ENCODE measurements around the gene PNPLA3.

PNPLA3 gene

GRCh38 chr22:43924877-43925276 is 1.3 kb downstream of the PNPLA3 start:
- no peak for DNase-seq (ENCODE audit: low spot score)

DNA sequence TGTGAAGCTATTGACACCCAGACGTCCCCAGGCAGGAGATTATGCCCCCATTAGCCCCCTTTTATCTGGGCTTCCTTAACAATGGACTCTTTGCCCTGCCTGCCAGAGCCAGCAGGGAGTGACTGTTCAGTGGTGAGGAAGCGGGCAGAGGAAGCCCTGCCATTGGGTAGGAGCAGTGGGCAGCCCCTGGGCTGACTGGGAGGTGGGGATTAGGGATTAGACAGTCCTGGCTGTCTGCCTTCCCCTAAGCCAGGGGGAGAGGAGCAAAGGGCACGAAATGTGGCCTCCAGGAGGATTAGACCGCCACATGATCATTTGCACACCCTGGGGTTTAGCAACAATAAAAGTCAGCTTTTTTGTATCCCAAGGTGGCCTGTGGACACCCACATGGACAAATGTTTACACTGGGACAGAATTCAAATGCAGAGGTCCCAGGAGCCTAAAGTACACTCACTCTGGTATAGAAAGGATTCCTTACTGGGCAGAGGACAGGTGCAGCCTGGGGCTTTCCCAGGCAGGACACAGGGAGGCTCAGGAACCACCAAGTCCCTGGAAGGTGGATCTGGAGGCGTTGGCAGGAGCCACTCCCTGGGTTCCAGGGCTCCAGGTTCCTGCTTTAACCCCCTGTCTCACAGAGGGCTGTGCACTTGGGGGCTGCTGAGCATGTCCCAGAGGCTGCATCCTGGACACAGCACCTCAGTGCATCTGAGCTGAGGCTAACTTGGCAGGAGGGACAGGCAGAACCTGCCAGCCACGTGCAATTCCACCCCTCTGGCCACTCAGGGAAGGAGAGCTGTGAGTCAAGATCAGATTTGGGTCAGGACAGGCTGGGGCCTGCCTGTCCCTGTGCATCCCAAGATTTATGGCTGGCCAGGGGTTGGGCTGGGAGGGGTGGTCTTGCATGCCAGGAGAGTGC is 2.1 kb downstream of the PNPLA3 start:
- DNase-seq (ENCODE audit: low spot score): peak; percentile 91

DNA sequence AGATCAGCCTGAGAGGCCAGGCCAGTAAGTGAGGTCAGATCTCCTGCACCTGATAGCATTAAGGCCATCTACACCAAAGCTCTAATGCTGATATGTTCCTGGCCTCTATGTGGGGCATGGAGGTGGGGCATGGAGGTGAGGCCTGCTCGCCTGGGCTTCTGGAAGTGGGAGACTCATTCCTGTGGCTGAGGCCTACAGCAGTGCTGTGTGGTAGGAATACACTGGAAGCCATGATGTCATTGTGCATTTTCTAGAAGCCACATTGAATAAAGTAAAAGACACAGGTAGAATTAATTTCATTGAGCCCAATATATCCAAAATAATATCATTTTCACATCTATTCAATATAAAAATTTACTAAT is 2.7 kb downstream of the PNPLA3 start:
- no peak for DNase-seq (ENCODE audit: low spot score)

GRCh38 chr22:43928468-43928867 is 4.9 kb downstream of the PNPLA3 start:
- no peak for DNase-seq (ENCODE audit: low spot score)

DNA sequence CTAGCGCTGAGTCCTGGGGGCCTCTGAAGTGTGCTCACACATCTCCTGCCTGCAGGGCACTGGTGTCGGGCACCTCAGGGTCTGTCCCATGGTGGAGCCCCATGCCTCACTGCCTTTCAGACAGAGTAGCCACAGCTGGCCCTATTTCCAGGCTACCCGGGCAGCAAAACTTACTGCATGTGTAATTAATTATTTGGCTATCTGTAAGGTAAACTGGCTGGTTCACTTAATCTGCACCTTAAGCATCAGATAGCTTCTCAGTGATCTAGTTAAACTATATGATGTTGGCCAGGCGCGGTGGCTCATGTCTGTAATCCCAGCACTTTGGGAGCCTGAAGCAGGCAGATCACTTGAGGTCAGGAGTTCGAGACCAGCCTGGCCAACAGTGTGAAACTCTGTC is 5.3 kb downstream of the PNPLA3 start:
- no peak for DNase-seq (ENCODE audit: low spot score)

- no peak for DNase-seq (ENCODE audit: low spot score)
Observed at GRCh38 chr22:43931771-43932170, 8.2 kb downstream of the PNPLA3 start.

DNA sequence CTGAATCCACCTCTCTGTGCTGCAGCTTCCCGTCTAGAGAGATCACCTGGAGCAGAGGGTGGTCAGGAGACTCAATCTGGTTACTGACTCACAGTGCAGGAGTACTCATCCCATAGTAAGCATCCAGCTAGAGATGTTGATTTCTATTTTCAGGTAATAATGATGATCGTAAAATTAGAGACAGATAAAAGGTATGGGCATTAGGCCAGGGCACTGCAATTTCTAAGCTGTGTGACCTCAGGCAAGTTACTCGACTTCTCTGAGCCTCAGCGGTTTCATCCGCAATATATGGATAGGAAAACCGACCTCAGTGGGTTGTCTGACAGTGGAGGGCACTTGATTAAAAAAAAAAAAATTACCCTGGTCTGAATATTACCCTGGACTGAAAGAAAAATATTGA is 17.8 kb downstream of the PNPLA3 start:
- DNase-seq (ENCODE audit: low spot score): no peak

GRCh38 chr22:43944670-43945430 is 21.2 kb downstream of the PNPLA3 start:
- DNase-seq (ENCODE audit: low spot score): no peak

DNA sequence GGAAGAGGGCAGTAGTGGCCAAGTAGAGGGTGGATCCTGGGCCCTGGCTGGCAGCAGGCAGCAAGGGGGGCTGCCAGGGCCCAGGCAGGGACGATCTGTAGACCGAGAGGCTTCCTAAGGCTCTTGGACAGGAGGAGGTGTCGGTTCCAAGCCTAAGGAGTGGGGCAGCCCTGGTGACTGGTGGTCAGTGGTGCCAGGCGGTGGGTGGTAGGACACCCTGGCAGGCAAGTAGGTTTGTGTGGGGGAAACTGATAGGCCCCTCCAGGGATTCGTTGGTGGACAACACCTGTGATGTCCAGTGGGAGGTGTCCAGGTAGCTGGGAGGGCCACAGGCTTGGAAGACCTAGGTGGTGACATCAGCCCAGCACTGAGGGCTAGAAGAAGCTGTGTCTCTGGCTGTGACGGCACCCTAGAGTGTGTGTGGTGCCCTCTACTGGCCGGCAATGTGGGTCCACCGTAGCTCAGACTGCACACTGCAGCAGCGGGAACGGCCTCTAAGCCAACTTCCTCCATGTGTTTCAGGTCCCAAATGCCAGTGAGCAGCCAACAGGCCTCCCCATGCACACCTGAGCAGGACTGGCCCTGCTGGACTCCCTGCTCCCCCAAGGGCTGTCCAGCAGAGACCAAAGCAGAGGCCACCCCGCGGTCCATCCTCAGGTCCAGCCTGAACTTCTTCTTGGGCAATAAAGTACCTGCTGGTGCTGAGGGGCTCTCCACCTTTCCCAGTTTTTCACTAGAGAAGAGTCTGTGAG is 22.2 kb downstream of the PNPLA3 start:
- DNase-seq (ENCODE audit: low spot score): peak; percentile 85

DNA sequence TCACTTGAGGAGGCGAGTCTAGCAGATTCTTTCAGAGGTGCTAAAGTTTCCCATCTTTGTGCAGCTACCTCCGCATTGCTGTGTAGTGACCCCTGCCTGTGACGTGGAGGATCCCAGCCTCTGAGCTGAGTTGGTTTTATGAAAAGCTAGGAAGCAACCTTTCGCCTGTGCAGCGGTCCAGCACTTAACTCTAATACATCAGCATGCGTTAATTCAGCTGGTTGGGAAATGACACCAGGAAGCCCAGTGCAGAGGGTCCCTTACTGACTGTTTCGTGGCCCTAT is 22.7 kb downstream of the PNPLA3 start:
- no peak for DNase-seq (ENCODE audit: low spot score)

DNA sequence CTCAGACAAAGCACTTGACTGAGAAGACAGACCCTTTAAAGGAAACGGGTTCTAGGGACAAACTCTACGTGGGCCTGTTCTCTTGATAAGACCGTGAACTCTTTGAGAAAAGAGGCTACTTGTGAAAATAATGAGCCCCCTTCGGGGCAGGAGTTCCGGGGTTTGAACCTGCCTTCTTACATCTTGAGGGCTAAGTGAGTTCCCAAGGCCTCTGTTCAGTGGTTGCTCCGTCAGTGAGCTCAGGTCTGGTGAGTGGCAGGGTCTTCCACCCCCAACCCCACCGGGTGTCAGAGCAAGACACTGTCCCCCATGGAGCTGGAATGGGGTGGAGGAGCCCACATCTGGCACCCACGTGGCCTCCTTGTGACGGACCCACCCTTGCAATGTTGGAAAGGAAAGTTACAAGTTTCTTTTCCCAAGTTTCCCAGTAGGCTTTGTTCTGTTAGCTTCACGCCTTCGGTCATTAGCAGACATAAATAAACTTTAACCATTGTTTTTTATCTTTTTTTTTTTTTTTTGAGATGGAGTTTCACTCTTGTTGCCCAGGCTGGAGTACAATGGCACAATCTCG is 25.3 kb downstream of the PNPLA3 start:
- DNase-seq (ENCODE audit: low spot score): no peak

GRCh38 chr22:43951391-43951790 is 27.8 kb downstream of the PNPLA3 start:
- DNase-seq (ENCODE audit: low spot score): no peak

GRCh38 chr22:43951966-43952365 is 28.4 kb downstream of the PNPLA3 start:
- DNase-seq (ENCODE audit: low spot score): no peak

DNA sequence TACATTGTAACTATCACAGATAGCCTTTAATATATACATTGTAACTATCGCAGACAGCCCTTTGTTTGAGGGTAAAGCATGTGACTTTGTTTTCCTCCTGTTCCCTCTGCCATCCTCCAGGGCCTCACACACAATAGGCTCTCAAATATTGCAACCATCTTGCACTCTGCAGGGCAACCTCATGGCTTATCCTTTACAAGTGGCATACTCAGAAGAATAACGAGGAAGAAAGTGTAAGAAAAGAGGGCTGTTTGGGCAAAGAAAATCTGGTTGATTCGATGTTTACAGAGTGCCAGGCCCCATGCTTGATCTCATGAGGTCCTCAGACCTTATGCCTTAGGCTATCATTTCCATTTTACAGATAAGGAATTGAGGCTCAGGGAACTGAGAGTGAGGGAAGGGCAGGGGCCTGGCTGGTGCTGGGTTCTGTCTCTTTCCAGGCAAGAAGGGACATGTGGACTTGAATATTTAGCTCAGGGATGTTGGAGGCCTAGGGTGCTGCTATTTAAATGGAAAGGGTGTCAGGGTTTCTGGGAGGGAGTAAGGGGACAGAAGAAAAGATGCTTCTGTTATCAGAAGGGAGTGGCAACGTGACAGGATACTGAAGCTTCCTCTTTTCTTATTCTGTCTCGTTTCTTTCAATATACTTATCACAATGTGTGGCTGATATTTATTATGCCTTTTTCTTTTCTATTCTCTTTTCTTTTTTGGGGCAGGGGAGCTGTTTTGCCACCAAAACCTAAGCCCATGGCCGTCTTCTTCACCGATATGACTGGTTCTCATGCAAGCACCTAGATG is 30.6 kb downstream of the PNPLA3 start:
- no peak for DNase-seq (ENCODE audit: low spot score)

- peak; percentile 95 for DNase-seq (ENCODE audit: low spot score)
Observed at GRCh38 chr22:43955040-43955882, 31.7 kb downstream of the PNPLA3 start, which contains the start of gene SAMM50. Gene SAMM50 (plus strand): TSS chr22:43955442. CDS start chr22:43955578, 136 bp downstream.

DNA sequence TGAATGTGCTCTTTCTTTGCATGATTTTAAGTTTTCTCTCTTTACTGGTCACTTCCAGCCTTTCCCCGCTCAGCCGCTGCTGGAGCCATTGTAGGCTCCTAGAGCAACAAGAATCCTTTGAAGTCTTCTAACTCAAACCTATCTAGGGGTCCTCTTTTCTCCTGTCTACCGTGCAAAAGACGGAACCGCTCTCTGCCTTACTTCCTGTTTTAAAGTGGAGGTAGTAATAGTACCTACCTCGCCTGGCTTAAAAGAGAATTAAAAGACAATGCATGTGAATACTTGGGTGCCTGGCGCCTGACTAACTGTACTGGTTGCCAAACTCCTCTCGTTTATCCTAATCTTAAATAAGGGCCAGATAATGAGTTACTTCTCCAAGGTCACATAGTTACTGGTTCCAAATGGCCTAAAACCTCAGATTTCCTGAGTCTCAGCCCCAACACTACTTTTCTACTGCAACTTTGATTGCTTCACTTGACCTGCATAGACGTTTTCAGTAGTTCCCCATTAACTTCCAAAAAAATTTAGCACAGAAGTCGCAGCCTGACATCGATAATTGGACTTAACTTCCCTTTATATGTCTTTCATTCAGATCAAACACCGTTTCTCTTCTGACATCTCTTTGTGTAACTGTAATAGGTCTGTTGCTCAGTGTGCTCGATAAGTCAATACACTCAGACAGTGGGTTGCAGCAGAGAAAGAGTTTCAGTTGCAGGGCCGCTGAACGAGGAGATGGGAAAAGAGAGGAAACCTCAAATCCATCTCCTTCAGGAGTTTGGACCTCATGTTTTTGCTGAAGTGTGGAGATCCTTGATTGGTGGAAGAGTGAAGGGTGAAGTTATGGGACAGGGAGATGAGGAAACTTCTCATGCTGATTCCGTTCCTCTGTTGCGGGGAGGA is 32.5 kb downstream of the PNPLA3 start:
- no peak for DNase-seq (ENCODE audit: low spot score)

GRCh38 chr22:43956805-43957463 is 33.3 kb downstream of the PNPLA3 start:
- no peak for DNase-seq (ENCODE audit: low spot score)

- no peak for DNase-seq (ENCODE audit: low spot score)
Observed at GRCh38 chr22:43957871-43958270, 34.3 kb downstream of the PNPLA3 start.

DNA sequence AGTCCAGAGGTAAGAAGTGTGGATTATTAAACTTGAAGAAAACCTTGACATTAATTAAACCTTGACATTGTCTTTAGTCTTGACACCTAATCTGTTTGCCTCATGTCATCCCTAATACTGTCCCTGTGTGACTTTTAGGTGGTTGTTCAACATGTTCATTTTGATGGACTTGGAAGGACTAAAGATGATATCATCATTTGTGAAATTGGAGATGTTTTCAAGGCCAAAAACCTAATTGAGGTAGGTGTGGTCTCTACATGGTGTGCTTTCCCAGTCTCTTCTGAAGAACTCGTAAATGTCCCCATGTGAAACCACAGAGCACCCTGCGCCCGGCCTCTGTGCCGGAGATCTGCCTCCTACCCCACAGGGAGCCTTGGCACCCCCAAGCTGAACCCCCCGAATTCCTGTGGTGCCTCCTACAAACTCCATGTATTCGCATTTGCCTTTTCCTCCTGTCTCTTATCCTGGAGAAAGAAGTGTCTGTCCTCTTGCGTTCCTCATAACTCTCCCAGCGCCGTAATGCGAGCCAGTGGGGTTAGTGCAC is 40.8 kb downstream of the PNPLA3 start:
- no peak for DNase-seq (ENCODE audit: low spot score)

Data from D341Med (cell line).